CD4-positive, alpha-beta T cell (primary cell): Measurements from ENCODE around the gene ZYX. TPM values are rescaled to one million over a fixed set of nuclear protein-coding genes. Genes with fewer than 3 reads are reported as not detected.
"Not testable (repeated sequence)": the region's sequence is repeated elsewhere in the genome, so short reads cannot be mapped to it uniquely, and the experiment has no call there.

ENCODE experiments used
- ATAC-seq: fragments of 200-7000 bp; cut with Tn5 transposase; one replicate; pipeline ENCODE4 v1.10.0; 2022; ENCODE audit warnings: mild to moderate bottlenecking; ENCODE audit not compliant: poor library complexity
- CTCF ChIA-PET: fragments of 350-600 bp; sonication (Branson Sonifier 250); formaldehyde crosslinking; loops from one replicate; lab custom pipeline; 2021; ENCODE audit warnings: antibody characterized with exemption, inconsistent platforms; lab: Charles Lee
- POLR2A ChIA-PET: fragments of 350-600 bp; sonication (Branson Sonifier 250); formaldehyde crosslinking; loops from one replicate; lab custom pipeline; 2021; ENCODE audit warnings: antibody characterized with exemption, inconsistent platforms; lab: Charles Lee
- DNase-seq, 14 experiments: peaks; one replicate each; pipeline ENCODE4 v3.0.0-alpha.2; 2013 to 2020; ENCODE audit warnings: mixed read lengths in 2 of 14
- H3K27ac ChIP-seq, 2 donors: one replicate each; pipeline versions ENCODE4 v1.5.1 to v1.7.0; 2013; ENCODE audit warnings: low read length in 2 of 2, low read depth in 1 of 2, mild to moderate bottlenecking in 1 of 2
- H3K27me3 ChIP-seq, 2 experiments: 1 replicate in 1 of 2; 2 replicates in 1 of 2; pipeline versions ENCODE4 v1.6.1 to v1.7.0; 2013; ENCODE audit warnings: low read length in 2 of 2, control low read depth in 1 of 2, mild to moderate bottlenecking in 1 of 2, moderate library complexity in 1 of 2; ENCODE audit not compliant: insufficient read depth in 2 of 2, control insufficient read depth in 1 of 2
- H3K36me3 ChIP-seq: one replicate; pipeline ENCODE4 v1.6.1; 2013; ENCODE audit warnings: low read length, control low read depth; ENCODE audit not compliant: insufficient read depth
- H3K4me1 ChIP-seq: one replicate; pipeline ENCODE4 v1.6.1; 2013; ENCODE audit warnings: low read length, control low read depth; ENCODE audit not compliant: insufficient read depth
- H3K4me3 ChIP-seq: one replicate; pipeline ENCODE4 v1.5.1; 2013; ENCODE audit warnings: mild to moderate bottlenecking, low read length, moderate library complexity
- H3K9me3 ChIP-seq, 2 experiments: 1 replicate in 1 of 2; 2 replicates in 1 of 2; pipeline versions ENCODE4 v1.6.1 to v1.7.0; 2013; ENCODE audit warnings: low read length in 2 of 2, mild to moderate bottlenecking in 2 of 2, control low read depth in 1 of 2, moderate library complexity in 1 of 2; ENCODE audit not compliant: control insufficient read depth in 1 of 2, insufficient read depth in 1 of 2
- H3K27ac Mint-ChIP-seq: one replicate; pipeline ENCODE4 v1.8.0; 2020; ENCODE audit warnings: mixed read lengths
- H3K27me3 Mint-ChIP-seq: one replicate; pipeline ENCODE4 v1.8.0; 2021; ENCODE audit warnings: mixed read lengths
- H3K36me3 Mint-ChIP-seq: one replicate; pipeline ENCODE4 v1.8.0; 2021; ENCODE audit warnings: low read depth, mixed read lengths
- H3K4me1 Mint-ChIP-seq: one replicate; pipeline ENCODE4 v1.8.0; 2021; ENCODE audit warnings: low read depth, mixed read lengths
- H3K4me3 Mint-ChIP-seq: one replicate; pipeline ENCODE4 v1.8.0; 2020; ENCODE audit warnings: mild to moderate bottlenecking, mixed read lengths
- H3K9me3 Mint-ChIP-seq: one replicate; pipeline ENCODE4 v1.8.0; 2020; ENCODE audit warnings: mixed read lengths
- CTCF ChIP-seq: fragments of 200-600 bp; IDR thresholded peaks from one replicate; pipeline ENCODE4 v1.8.0; 2022; ENCODE audit warnings: antibody characterized with exemption, mild to moderate bottlenecking
- intact Hi-C, 2 experiments: fragments of 100-400 bp; cut with DNase I in 1 of 2; cut with micrococcal nuclease in 1 of 2; formaldehyde crosslinking; loops; one replicate each; pipeline versions ENCODE4 v1.15.1 to v1.9.0; 2023 to 2025; cut with DNase I, micrococcal nuclease
- total RNA-seq, 174 experiments: library from RNA in 2 of 174; stranded (reverse) in 2 of 174; gene quantifications; one replicate each; pipeline ENCODE4 v1.2.3 and lab custom pipeline; 2021 to 2026

Gene ZYX
- total RNA-seq, 2 experiments from 2014 or later = 132 to 146 TPM

GRCh38 chr7:143390773-143391317 is 9.7 kb downstream of the ZYX start:
- Mint-ChIP-seq H3K36me3 (peaks cover 71% of the 10 kb centered on the region), H3K9me3 (no peaks in the 10 kb centered on the region), H3K4me1 (peaks cover 19% of the 10 kb centered on the region), H3K4me3 (no peak overlapping the region), H3K27ac (peak overlapping the region; percentile 61), H3K27me3 (no peaks in the 10 kb centered on the region)
- peaks cover 77% of the 10 kb centered on the region for H3K36me3 ChIP-seq
- H3K4me3 ChIP-seq = no peak overlapping the region
- peaks cover 37% of the 10 kb centered on the region for H3K4me1 ChIP-seq
- POLR2A ChIA-PET = interaction anchor here (0.6 to 4.5 kb wide), 6 partner anchors 9 to 17 kb away, joined by 3 to 31 read pairs (median 3); partner anchors contain the start of genes EPHA1 and ZYX
- TF ChIP-seq CTCF = no peak
- no peak overlapping the region for H3K27ac ChIP-seq
- H3K27me3 ChIP-seq = no peaks in the 10 kb centered on the region
- ATAC-seq = no peak
- intact Hi-C loops = no loop called here
- CTCF ChIA-PET = interaction anchor here (0.8 kb wide), 1 partner anchor 11 kb away, joined by 5 read pairs; no protein-coding TSS in a partner anchor
- H3K9me3 ChIP-seq = no peaks in the 10 kb centered on the region
- no peak for DNase-seq

- Histone ChIP-seq H3K9me3 (no peaks in the 10 kb centered on the region), H3K27me3 (no peaks in the 10 kb centered on the region), H3K4me3 (no peak overlapping the region), H3K27ac (no peak overlapping the region), H3K36me3 (peaks cover 82% of the 10 kb centered on the region), H3K4me1 (peaks cover 28% of the 10 kb centered on the region)
- DNase-seq = no peak
- peaks cover 80% of the 10 kb centered on the region for H3K36me3 Mint-ChIP-seq
- POLR2A ChIA-PET = interaction anchor here (0.6 to 4.5 kb wide), 6 partner anchors 7 to 46 kb away, joined by 3 to 31 read pairs (median 6); partner anchors contain the start of gene EPHA1
- ATAC-seq = no peak
- CTCF ChIA-PET = interaction anchor here (0.8 kb wide), 1 partner anchor 11 kb away, joined by 5 read pairs; no protein-coding TSS in a partner anchor
- peaks cover 19% of the 10 kb centered on the region for H3K4me1 Mint-ChIP-seq
- no peak for TF ChIP-seq CTCF
- H3K27me3 Mint-ChIP-seq = no peaks in the 10 kb centered on the region
- no peaks in the 10 kb centered on the region for H3K9me3 Mint-ChIP-seq
- peak overlapping the region; percentile 14 for H3K27ac Mint-ChIP-seq
- intact Hi-C loops = no loop called here
- H3K4me3 Mint-ChIP-seq = no peak overlapping the region
These were observed 10.6 kb downstream of the ZYX start for GRCh38 chr7:143391462-143392404.

GRCh38 chr7:143392427-143392826 is 11.3 kb downstream of the ZYX start:
- H3K4me1 ChIP-seq = peaks cover 21% of the 10 kb centered on the region
- H3K36me3 ChIP-seq = peaks cover 80% of the 10 kb centered on the region
- H3K27me3 Mint-ChIP-seq, H3K27ac Mint-ChIP-seq, ATAC-seq, H3K4me3 Mint-ChIP-seq, DNase-seq, H3K4me3 ChIP-seq, H3K9me3 ChIP-seq, CTCF ChIA-PET, H3K9me3 Mint-ChIP-seq, H3K27ac ChIP-seq, intact Hi-C loops, H3K27me3 ChIP-seq: not testable (repeated sequence)
- Mint-ChIP-seq H3K4me1 (peaks cover 19% of the 10 kb centered on the region), H3K36me3 (peaks cover 87% of the 10 kb centered on the region)
- POLR2A ChIA-PET = interaction anchor here (0.9 to 2.1 kb wide), 4 partner anchors 8 to 47 kb away, joined by 3 to 10 read pairs (median 6); no protein-coding TSS in a partner anchor
